GM15510 (cell line): Measurements from ENCODE around the gene CDH4.

ENCODE experiments used
- POLR2A ChIP-seq: IDR thresholded peaks from 3 replicates; pipeline ENCODE4 v1.6.1; 2011; ENCODE audit warnings: borderline replicate concordance; ENCODE audit not compliant: insufficient read length; ENCODE audit errors: extremely low read depth

Gene CDH4

GRCh38 chr20:61940491-61940890 lies 688.4 kb downstream of the CDH4 start:
- TF ChIP-seq POLR2A: no peak

- TF ChIP-seq POLR2A: no peak
Observed at GRCh38 chr20:61940976-61941720, 689.1 kb downstream of the CDH4 start.

DNA sequence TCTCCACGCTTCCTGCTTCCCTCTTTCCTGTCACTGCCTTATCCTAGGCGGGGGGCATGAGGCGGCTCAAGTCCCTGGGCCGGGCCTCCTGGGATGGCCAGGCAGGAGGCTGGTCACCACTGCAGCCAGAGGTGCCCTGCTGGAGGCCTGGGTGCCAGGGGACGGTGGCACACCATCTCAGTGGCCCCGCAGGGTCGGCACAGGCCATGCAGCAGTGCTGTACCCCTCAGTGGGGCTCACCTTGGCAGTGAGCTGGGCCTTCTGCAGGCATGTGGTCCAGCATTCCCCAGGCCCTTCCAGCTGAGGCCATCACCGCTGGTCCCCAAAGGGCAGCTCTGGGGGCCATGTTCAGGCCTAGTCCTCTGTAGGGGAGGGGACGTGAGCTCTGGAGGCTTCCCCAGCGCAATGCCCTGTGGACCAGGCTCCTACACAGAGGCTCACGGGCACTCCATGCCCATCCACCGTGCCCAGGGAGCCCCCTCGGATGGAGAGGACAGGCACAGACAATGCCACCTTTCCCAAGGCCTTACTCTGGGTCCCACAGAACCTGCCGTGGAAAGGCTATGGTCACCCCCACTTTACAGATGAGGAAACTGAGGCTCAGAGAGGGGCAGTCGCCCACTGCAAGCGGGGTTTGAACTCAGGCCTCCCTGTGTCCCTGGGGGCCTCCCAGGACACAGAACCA lies 689.8 kb downstream of the CDH4 start:
- no peak for TF ChIP-seq POLR2A

GRCh38 chr20:61942526-61942925 lies 690.5 kb downstream of the CDH4 start:
- TF ChIP-seq POLR2A: no peak

- no peak for TF ChIP-seq POLR2A
Observed at GRCh38 chr20:61948586-61949362, 696.7 kb downstream of the CDH4 start.

GRCh38 chr20:61949363-61949713 lies 697.3 kb downstream of the CDH4 start:
- no peak for TF ChIP-seq POLR2A

GRCh38 chr20:61949714-61950640 lies 697.9 kb downstream of the CDH4 start:
- TF ChIP-seq POLR2A: no peak

DNA sequence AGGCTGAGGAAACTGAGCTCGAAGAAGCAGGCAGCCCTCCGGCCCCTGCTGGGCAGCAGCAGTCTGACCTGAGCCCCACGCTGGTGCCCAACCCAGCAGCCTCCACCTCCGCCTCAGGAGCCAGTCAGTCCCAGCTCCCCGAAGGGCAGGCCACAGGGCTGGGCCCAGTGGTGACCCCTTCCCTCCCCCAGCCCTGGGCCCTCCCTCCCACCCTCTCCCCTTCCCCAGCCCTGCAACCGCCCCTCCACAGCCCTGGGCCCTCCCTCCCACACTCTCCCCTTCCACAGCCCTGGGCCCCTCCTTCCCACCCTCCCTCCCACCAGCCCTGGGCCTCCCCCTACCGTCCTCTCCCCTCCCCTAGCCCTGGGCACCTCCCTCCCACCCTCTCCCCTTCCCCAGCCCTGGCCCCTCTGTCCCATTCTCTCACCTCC lies 698.6 kb downstream of the CDH4 start:
- no peak for TF ChIP-seq POLR2A

- no peak for TF ChIP-seq POLR2A
Observed at GRCh38 chr20:61951695-61952533, 699.9 kb downstream of the CDH4 start.

GRCh38 chr20:61953037-61954021 lies 701.3 kb downstream of the CDH4 start:
- TF ChIP-seq POLR2A: no peak

GRCh38 chr20:61954276-61955021 lies 702.4 kb downstream of the CDH4 start:
- no peak for TF ChIP-seq POLR2A
